Measurements from ENCODE around the gene BCL6. TPM values are rescaled to one million over a fixed set of nuclear protein-coding genes. Genes with fewer than 3 reads are reported as not detected.

BCL6 gene
- total and polyA plus RNA-seq, 2 of the 8 experiments (the other 6 are each of a cell fraction or from before 2014, with no cell fraction given) = 5.7 to 10.4 TPM

DNA sequence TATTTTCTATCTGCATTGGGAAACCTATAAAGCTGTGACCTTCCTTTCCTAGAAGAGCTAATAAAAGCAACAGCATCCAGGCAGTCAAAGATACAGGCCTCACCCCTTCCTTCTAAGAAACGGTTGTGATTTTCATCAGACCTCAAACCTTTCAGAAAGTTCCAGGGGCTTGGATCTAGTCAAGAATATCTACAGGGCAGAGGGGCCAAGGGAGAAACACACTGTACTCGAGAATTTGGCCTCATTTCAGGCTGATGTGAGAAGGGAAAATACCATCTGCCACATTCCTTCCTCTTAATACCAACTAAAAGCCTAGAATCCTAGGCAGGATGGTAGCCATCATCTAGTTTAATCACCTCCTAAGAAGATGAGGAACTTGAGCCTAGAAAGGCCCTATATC is 24.5 kb upstream of the BCL6 start (continued):
- TF ChIP-seq, protein P1, sequence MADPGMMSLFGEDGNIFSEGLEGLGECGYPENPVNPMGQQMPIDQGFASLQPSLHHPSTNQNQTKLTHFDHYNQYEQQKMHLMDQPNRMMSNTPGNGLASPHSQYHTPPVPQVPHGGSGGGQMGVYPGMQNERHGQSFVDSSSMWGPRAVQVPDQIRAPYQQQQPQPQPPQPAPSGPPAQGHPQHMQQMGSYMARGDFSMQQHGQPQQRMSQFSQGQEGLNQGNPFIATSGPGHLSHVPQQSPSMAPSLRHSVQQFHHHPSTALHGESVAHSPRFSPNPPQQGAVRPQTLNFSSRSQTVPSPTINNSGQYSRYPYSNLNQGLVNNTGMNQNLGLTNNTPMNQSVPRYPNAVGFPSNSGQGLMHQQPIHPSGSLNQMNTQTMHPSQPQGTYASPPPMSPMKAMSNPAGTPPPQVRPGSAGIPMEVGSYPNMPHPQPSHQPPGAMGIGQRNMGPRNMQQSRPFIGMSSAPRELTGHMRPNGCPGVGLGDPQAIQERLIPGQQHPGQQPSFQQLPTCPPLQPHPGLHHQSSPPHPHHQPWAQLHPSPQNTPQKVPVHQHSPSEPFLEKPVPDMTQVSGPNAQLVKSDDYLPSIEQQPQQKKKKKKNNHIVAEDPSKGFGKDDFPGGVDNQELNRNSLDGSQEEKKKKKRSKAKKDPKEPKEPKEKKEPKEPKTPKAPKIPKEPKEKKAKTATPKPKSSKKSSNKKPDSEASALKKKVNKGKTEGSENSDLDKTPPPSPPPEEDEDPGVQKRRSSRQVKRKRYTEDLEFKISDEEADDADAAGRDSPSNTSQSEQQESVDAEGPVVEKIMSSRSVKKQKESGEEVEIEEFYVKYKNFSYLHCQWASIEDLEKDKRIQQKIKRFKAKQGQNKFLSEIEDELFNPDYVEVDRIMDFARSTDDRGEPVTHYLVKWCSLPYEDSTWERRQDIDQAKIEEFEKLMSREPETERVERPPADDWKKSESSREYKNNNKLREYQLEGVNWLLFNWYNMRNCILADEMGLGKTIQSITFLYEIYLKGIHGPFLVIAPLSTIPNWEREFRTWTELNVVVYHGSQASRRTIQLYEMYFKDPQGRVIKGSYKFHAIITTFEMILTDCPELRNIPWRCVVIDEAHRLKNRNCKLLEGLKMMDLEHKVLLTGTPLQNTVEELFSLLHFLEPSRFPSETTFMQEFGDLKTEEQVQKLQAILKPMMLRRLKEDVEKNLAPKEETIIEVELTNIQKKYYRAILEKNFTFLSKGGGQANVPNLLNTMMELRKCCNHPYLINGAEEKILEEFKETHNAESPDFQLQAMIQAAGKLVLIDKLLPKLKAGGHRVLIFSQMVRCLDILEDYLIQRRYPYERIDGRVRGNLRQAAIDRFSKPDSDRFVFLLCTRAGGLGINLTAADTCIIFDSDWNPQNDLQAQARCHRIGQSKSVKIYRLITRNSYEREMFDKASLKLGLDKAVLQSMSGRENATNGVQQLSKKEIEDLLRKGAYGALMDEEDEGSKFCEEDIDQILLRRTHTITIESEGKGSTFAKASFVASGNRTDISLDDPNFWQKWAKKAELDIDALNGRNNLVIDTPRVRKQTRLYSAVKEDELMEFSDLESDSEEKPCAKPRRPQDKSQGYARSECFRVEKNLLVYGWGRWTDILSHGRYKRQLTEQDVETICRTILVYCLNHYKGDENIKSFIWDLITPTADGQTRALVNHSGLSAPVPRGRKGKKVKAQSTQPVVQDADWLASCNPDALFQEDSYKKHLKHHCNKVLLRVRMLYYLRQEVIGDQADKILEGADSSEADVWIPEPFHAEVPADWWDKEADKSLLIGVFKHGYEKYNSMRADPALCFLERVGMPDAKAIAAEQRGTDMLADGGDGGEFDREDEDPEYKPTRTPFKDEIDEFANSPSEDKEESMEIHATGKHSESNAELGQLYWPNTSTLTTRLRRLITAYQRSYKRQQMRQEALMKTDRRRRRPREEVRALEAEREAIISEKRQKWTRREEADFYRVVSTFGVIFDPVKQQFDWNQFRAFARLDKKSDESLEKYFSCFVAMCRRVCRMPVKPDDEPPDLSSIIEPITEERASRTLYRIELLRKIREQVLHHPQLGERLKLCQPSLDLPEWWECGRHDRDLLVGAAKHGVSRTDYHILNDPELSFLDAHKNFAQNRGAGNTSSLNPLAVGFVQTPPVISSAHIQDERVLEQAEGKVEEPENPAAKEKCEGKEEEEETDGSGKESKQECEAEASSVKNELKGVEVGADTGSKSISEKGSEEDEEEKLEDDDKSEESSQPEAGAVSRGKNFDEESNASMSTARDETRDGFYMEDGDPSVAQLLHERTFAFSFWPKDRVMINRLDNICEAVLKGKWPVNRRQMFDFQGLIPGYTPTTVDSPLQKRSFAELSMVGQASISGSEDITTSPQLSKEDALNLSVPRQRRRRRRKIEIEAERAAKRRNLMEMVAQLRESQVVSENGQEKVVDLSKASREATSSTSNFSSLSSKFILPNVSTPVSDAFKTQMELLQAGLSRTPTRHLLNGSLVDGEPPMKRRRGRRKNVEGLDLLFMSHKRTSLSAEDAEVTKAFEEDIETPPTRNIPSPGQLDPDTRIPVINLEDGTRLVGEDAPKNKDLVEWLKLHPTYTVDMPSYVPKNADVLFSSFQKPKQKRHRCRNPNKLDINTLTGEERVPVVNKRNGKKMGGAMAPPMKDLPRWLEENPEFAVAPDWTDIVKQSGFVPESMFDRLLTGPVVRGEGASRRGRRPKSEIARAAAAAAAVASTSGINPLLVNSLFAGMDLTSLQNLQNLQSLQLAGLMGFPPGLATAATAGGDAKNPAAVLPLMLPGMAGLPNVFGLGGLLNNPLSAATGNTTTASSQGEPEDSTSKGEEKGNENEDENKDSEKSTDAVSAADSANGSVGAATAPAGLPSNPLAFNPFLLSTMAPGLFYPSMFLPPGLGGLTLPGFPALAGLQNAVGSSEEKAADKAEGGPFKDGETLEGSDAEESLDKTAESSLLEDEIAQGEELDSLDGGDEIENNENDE (IDR thresholded peaks at IDR 0.05; ENCODE audit: insufficient replicate concordance, low read length) = no peak
- TF ChIP-seq TAF1 (IDR thresholded peaks at IDR 0.05; ENCODE audit: low read depth, low read length) (no peak), CHD1 (IDR thresholded peaks at IDR 0.05; ENCODE audit: low read depth, low read length) (no peak)
